Measurements from ENCODE around the gene ITGA5. TPM values are rescaled to one million over a fixed set of nuclear protein-coding genes. Genes with fewer than 3 reads are reported as not detected.
A peak's percentile ranks its signal among the peaks of the same experiment; 100 is the strongest.

ITGA5 gene
- total and polyA plus RNA-seq, 9 of the 15 experiments (the other 6 are each of a cell fraction or from before 2014, with no cell fraction given) = 9.1 to 82.1 (median 47.4) TPM

GRCh38 chr12:54370171-54370730 lies 48.8 kb downstream of the ITGA5 start (continued):
- TF ChIP-seq MGA (IDR thresholded peaks at IDR 0.05) (no peak), ZNF274 (IDR thresholded peaks at IDR 0.05; ENCODE audit: borderline replicate concordance, low read depth, low read length) (no peak), MTA1 (IDR thresholded peaks at IDR 0.05; ENCODE audit: borderline replicate concordance) (peak; percentile 78; the same call in 1 of the 2 replicates), TOE1 (IDR thresholded peaks at IDR 0.05; ENCODE audit: borderline replicate concordance) (no peak), TOE1 (CRISPR knock-in tag; IDR thresholded peaks at IDR 0.05; ENCODE audit: borderline replicate concordance, low read depth) (no peak), ZNF668 (CRISPR knock-in tag; IDR thresholded peaks at IDR 0.05) (no peak), CHAMP1 (IDR thresholded peaks at IDR 0.05) (no peak), NFXL1 (CRISPR knock-in tag; IDR thresholded peaks at IDR 0.05) (no peak), SIRT6 (IDR thresholded peaks at IDR 0.05; ENCODE audit: low read depth, low read length) (no peak), ZNF263 (CRISPR knock-in tag; IDR thresholded peaks at IDR 0.05; ENCODE audit: borderline replicate concordance) (no peak), ZNF133 (CRISPR knock-in tag; IDR thresholded peaks at IDR 0.05) (no peak), TEAD4 (IDR thresholded peaks at IDR 0.05; ENCODE audit: low read length) (peak; percentile 16; the same call in 1 of the 2 replicates), TEAD4 (CRISPR knock-in tag; IDR thresholded peaks at IDR 0.05; ENCODE audit: borderline replicate concordance) (no peak), E2F3 (CRISPR knock-in tag; IDR thresholded peaks at IDR 0.05) (no peak), PTRF (tag; IDR thresholded peaks at IDR 0.05) (no peak), ZZZ3 (IDR thresholded peaks at IDR 0.05) (no peak)
